ENCODE results near the gene SMCR8.

GRCh38 chr17:18332909-18333489 lies 17.9 kb downstream of the SMCR8 start:
- TF ChIP-seq CTCF (conservative IDR thresholded peaks at IDR 0.05): no peak
- TF ChIP-seq ZFX (IDR thresholded peaks at IDR 0.05): no peak
